GM12801 (cell line): ENCODE measurements around the gene RIN1.

Source experiments
- CTCF ChIP-seq: IDR thresholded peaks from one replicate; pipeline ENCODE4 v1.5.1; 2011; ENCODE audit warnings: control low read depth; ENCODE audit not compliant: insufficient read length; ENCODE audit errors: extremely low read depth

RIN1 gene

GRCh38 chr11:66309475-66309874, 26.8 kb downstream of the RIN1 start:
- TF ChIP-seq CTCF: no peak

GRCh38 chr11:66302656-66303055, 33.6 kb downstream of the RIN1 start:
- TF ChIP-seq CTCF: no peak

GRCh38 chr11:66299186-66299585, 37.0 kb downstream of the RIN1 start:
- no peak for TF ChIP-seq CTCF

GRCh38 chr11:66297610-66298009, 38.6 kb downstream of the RIN1 start:
- TF ChIP-seq CTCF: no peak

- no peak for TF ChIP-seq CTCF
Observed at GRCh38 chr11:66294626-66295620, 41.3 kb downstream of the RIN1 start.

GRCh38 chr11:66293777-66294625, 42.2 kb downstream of the RIN1 start:
- TF ChIP-seq CTCF: no peak

GRCh38 chr11:66293352-66293751, 42.9 kb downstream of the RIN1 start:
- TF ChIP-seq CTCF: no peak
